Bronchial epithelial cell (primary cell): ENCODE measurements around the gene RYR2. TPM values are rescaled to one million over a fixed set of nuclear protein-coding genes. Genes with fewer than 3 reads are reported as not detected.

Source experiments
- DNase-seq: peaks from one replicate; pipeline ENCODE4 v3.0.0-alpha.2; 2010; ENCODE audit warnings: low read depth
- FAIRE-seq: peaks from 2 replicates; lab custom pipeline; 2011; peaks lifted over from hg19 to GRCh38; lab: Jason Lieb, UNC
- H3K27me3 ChIP-seq: 2 replicates; pipeline ENCODE4 v1.5.1; 2011; ENCODE audit warnings: low read length; ENCODE audit not compliant: control insufficient read depth, insufficient read depth
- H3K36me3 ChIP-seq: 2 replicates; pipeline ENCODE4 v1.5.1; 2011; ENCODE audit warnings: low read length; ENCODE audit not compliant: control insufficient read depth, insufficient read depth
- H3K4me3 ChIP-seq: 2 replicates; pipeline ENCODE4 v1.5.1; 2011; ENCODE audit warnings: mild to moderate bottlenecking, low read depth, low read length, control low read depth
- CTCF ChIP-seq: IDR thresholded peaks from 2 replicates; pipeline ENCODE4 v1.5.1; 2011; ENCODE audit warnings: mild to moderate bottlenecking, moderate library complexity, low read length, control low read depth, inconsistent platforms; ENCODE audit not compliant: insufficient read depth, severe bottlenecking
- total RNA-seq: library from RNA; depleted of rRNA; stranded (reverse); fragments of >200 nt; gene quantifications from 2 replicates; pipeline ENCODE4 v1.2.1, GENCODE V29; 2014

RYR2 gene
- total RNA-seq, 1 donor from 2014 or later, result not detected

- DNase-seq (no peak), FAIRE-seq (no peak)
- Histone ChIP-seq H3K27me3 (no peaks in the 10 kb centered on the region), H3K4me3 (no peak overlapping the region), H3K36me3 (no peaks in the 10 kb centered on the region)
- TF ChIP-seq CTCF, result no peak
Observed at GRCh38 chr1:237792149-237792548, 750.2 kb downstream of the RYR2 start.

- DNase-seq (no peak), FAIRE-seq (no peak)
- no peaks in the 10 kb centered on the region for H3K36me3 ChIP-seq
- H3K27me3 ChIP-seq, result no peaks in the 10 kb centered on the region
- H3K4me3 ChIP-seq, result no peak overlapping the region
- TF ChIP-seq CTCF, result no peak
Observed at GRCh38 chr1:237792726-237793125, 750.7 kb downstream of the RYR2 start.

GRCh38 chr1:237794071-237794470 is 752.1 kb downstream of the RYR2 start:
- no peak for TF ChIP-seq CTCF
- DNase-seq (peak; percentile 15), FAIRE-seq (no peak)
- Histone ChIP-seq H3K27me3 (no peaks in the 10 kb centered on the region), H3K4me3 (no peak overlapping the region), H3K36me3 (no peaks in the 10 kb centered on the region)

GRCh38 chr1:237795558-237795957 is 753.6 kb downstream of the RYR2 start:
- Histone ChIP-seq H3K27me3 (no peaks in the 10 kb centered on the region), H3K4me3 (no peak overlapping the region), H3K36me3 (no peaks in the 10 kb centered on the region)
- FAIRE-seq, result no peak
- no peak for TF ChIP-seq CTCF
- no peak for DNase-seq

GRCh38 chr1:237799762-237800474 is 757.9 kb downstream of the RYR2 start:
- DNase-seq, result peak; percentile 23
- FAIRE-seq, result no peak
- H3K27me3 ChIP-seq, result no peaks in the 10 kb centered on the region
- TF ChIP-seq CTCF, result peak; percentile 10
- H3K36me3 ChIP-seq, result no peaks in the 10 kb centered on the region
- H3K4me3 ChIP-seq, result no peak overlapping the region

- Histone ChIP-seq H3K4me3 (no peak overlapping the region), H3K36me3 (no peaks in the 10 kb centered on the region), H3K27me3 (no peaks in the 10 kb centered on the region)
- no peak for FAIRE-seq
- TF ChIP-seq CTCF, result no peak
- no peak for DNase-seq
Observed at GRCh38 chr1:237804516-237804915, 762.5 kb downstream of the RYR2 start.
